GM23338 (cell line): ENCODE measurements around the gene PSMA3. TPM values are rescaled to one million over a fixed set of nuclear protein-coding genes. Genes with fewer than 3 reads are reported as not detected.

ENCODE experiments used
- ATAC-seq: fragments of 200-7000 bp; cut with Tn5 transposase; 3 replicates; pipeline ENCODE4 v1.9.1; 2020
- DNase-seq: peaks from one replicate; pipeline ENCODE4 v3.0.0-alpha.2; 2015; ENCODE audit warnings: low spot score
- H2AFZ ChIP-seq: fragments of 200-600 bp; sonication (generic); 2 replicates; pipeline ENCODE4 v1.8.0; 2016; ENCODE audit warnings: antibody characterized with exemption, mild to moderate bottlenecking, moderate library complexity
- H3F3A ChIP-seq: fragments of 200-600 bp; sonication (generic); replicated peaks from 2 replicates; pipeline ENCODE4 v1.8.0; 2017; ENCODE audit warnings: antibody characterized with exemption, mixed run types, low read depth
- H3K27ac ChIP-seq: fragments of 200-600 bp; sonication (generic); 2 replicates; pipeline ENCODE4 v1.6.1; 2016; ENCODE audit warnings: low read depth
- H3K27me3 ChIP-seq: fragments of 200-600 bp; sonication (generic); 2 replicates; pipeline ENCODE4 v1.8.0; 2016; ENCODE audit warnings: mild to moderate bottlenecking, mixed run types, moderate library complexity; ENCODE audit not compliant: insufficient read depth
- H3K36me3 ChIP-seq: fragments of 200-600 bp; sonication (generic); 2 replicates; pipeline ENCODE4 v1.8.0; 2016; ENCODE audit warnings: mild to moderate bottlenecking; ENCODE audit not compliant: insufficient read depth
- H3K4me1 ChIP-seq: fragments of 200-600 bp; sonication (generic); 2 replicates; pipeline ENCODE4 v1.8.0; 2016; ENCODE audit warnings: mild to moderate bottlenecking, moderate library complexity; ENCODE audit not compliant: insufficient read depth
- H3K4me2 ChIP-seq: fragments of 200-600 bp; sonication (generic); 2 replicates; pipeline ENCODE4 v1.7.1; 2017; ENCODE audit warnings: mixed run types
- H3K4me3 ChIP-seq: fragments of 200-600 bp; sonication (generic); 2 replicates; pipeline ENCODE4 v1.6.1; 2016; ENCODE audit warnings: mixed run types
- H3K79me2 ChIP-seq: fragments of 200-600 bp; sonication (generic); replicated peaks from 2 replicates; pipeline ENCODE4 v1.8.0; 2017; ENCODE audit warnings: mild to moderate bottlenecking; ENCODE audit not compliant: insufficient read depth
- H3K9me2 ChIP-seq: fragments of 200-600 bp; sonication (generic); 2 replicates; pipeline ENCODE4 v1.8.0; 2017; ENCODE audit not compliant: insufficient read depth
- H4K20me1 ChIP-seq: fragments of 200-600 bp; sonication (generic); replicated peaks from 2 replicates; pipeline ENCODE4 v1.8.0; 2017; ENCODE audit warnings: mild to moderate bottlenecking; ENCODE audit not compliant: insufficient read depth
- H3K27ac Mint-ChIP-seq: 2 replicates; pipeline ENCODE4 v1.8.0; 2020; ENCODE audit warnings: inconsistent platforms, mild to moderate bottlenecking, moderate library complexity, mixed read lengths
- H3K27me3 Mint-ChIP-seq: 3 replicates; pipeline ENCODE4 v1.8.0; 2022; ENCODE audit warnings: low read depth, mild to moderate bottlenecking, moderate library complexity, mixed read lengths, inconsistent platforms; ENCODE audit not compliant: insufficient read depth, poor library complexity
- H3K36me3 Mint-ChIP-seq: 3 replicates; pipeline ENCODE4 v1.8.0; 2021; ENCODE audit warnings: low read depth, mild to moderate bottlenecking, inconsistent platforms, moderate library complexity, mixed read lengths
- H3K4me1 Mint-ChIP-seq: 3 replicates; pipeline ENCODE4 v1.8.0; 2020; ENCODE audit warnings: mild to moderate bottlenecking, inconsistent platforms, mixed read lengths
- H3K4me3 Mint-ChIP-seq: 3 replicates; pipeline ENCODE4 v1.8.0; 2021; ENCODE audit warnings: moderate library complexity, mild to moderate bottlenecking, inconsistent platforms, mixed read lengths
- H3K9me3 Mint-ChIP-seq: 3 replicates; pipeline ENCODE4 v1.8.0; 2020; ENCODE audit warnings: moderate library complexity, mild to moderate bottlenecking, inconsistent platforms, mixed read lengths
- CREB1 ChIP-seq: fragments of 250-450 bp; sonication (Bioruptor Pico); IDR thresholded peaks from 2 replicates; pipeline ENCODE4 v1.5.0; 2020; ENCODE audit warnings: low read depth, mild to moderate bottlenecking, moderate library complexity
- EZH2 ChIP-seq: fragments of 200-600 bp; sonication (generic); IDR thresholded peaks from one replicate; pipeline ENCODE4 v1.8.0; 2017; ENCODE audit warnings: antibody characterized with exemption, mild to moderate bottlenecking, low read depth; ENCODE audit not compliant: unreplicated experiment
- EZH2phosphoT487 ChIP-seq: fragments of 200-600 bp; sonication (generic); IDR thresholded peaks from one replicate; pipeline ENCODE4 v1.8.1; 2018; ENCODE audit warnings: antibody characterized with exemption; ENCODE audit not compliant: unreplicated experiment
- POLR2AphosphoS5 ChIP-seq: IDR thresholded peaks from 2 replicates; pipeline ENCODE4 v1.6.1; 2016; ENCODE audit warnings: antibody characterized with exemption, low read depth
- polyA plus RNA-seq: library from polyadenylated mRNA; unstranded; fragments of >200 nt; fragmentation: Nextera tagmentation; extraction: Ambion mirVana; gene quantifications from 2 replicates; pipeline ENCODE4 v1.2.1, GENCODE V29; 2016
- total RNA-seq: library from RNA; depleted of rRNA; stranded (reverse); fragments of >200 nt; shearing (Covaris generic); gene quantifications from 2 replicates; pipeline ENCODE4 v1.2.3, GENCODE V29; 2014
- TF ChIP-seq, protein P1 (sequence below): fragments of 250-450 bp; sonication (Bioruptor Pico); IDR thresholded peaks from 2 replicates; pipeline ENCODE4 v1.5.0; 2020; ENCODE audit warnings: mild to moderate bottlenecking, moderate library complexity

The PSMA3 gene
- total and polyA plus RNA-seq, 2 experiments from 2014 or later, result 184 to 677 TPM

DNA sequence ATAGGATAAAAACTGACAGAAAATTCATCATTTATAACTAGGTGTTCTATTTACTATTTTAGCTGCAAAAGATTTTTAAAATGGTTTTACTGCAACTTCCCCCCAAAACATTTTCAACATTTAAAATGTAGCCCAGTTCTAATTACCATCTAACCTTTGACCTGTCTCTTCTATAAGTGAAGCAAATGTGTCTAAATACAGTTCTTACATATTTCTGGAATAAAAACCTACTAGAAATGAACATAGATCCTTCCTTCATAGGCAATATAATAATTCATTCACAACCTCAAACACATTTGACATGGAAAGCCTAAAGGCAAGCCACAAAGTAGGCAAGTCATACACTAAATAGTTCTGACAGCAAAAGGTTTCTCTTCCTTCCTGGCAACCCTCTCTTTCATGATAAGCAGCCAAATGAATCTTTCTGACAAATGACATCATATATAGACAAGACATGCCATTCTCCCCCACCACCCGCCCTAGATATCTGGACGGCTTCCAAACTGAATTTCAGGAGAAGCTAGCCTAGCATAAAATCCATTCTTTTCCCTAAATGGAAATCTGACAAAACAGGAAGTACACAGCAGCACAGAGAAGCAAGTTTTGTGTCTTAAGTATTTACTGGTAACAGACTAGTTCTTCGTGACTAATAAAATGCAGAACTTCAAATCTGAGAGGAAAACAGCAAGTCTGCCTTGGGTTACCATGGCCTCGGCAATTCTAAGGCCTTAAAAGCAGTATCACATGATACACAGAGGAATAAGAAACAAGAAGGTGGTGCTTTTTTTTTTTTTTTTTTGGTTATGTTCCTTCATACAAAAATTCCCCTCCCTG lies 36.5 kb downstream of the PSMA3 start (continued):
- TF ChIP-seq, protein P1, sequence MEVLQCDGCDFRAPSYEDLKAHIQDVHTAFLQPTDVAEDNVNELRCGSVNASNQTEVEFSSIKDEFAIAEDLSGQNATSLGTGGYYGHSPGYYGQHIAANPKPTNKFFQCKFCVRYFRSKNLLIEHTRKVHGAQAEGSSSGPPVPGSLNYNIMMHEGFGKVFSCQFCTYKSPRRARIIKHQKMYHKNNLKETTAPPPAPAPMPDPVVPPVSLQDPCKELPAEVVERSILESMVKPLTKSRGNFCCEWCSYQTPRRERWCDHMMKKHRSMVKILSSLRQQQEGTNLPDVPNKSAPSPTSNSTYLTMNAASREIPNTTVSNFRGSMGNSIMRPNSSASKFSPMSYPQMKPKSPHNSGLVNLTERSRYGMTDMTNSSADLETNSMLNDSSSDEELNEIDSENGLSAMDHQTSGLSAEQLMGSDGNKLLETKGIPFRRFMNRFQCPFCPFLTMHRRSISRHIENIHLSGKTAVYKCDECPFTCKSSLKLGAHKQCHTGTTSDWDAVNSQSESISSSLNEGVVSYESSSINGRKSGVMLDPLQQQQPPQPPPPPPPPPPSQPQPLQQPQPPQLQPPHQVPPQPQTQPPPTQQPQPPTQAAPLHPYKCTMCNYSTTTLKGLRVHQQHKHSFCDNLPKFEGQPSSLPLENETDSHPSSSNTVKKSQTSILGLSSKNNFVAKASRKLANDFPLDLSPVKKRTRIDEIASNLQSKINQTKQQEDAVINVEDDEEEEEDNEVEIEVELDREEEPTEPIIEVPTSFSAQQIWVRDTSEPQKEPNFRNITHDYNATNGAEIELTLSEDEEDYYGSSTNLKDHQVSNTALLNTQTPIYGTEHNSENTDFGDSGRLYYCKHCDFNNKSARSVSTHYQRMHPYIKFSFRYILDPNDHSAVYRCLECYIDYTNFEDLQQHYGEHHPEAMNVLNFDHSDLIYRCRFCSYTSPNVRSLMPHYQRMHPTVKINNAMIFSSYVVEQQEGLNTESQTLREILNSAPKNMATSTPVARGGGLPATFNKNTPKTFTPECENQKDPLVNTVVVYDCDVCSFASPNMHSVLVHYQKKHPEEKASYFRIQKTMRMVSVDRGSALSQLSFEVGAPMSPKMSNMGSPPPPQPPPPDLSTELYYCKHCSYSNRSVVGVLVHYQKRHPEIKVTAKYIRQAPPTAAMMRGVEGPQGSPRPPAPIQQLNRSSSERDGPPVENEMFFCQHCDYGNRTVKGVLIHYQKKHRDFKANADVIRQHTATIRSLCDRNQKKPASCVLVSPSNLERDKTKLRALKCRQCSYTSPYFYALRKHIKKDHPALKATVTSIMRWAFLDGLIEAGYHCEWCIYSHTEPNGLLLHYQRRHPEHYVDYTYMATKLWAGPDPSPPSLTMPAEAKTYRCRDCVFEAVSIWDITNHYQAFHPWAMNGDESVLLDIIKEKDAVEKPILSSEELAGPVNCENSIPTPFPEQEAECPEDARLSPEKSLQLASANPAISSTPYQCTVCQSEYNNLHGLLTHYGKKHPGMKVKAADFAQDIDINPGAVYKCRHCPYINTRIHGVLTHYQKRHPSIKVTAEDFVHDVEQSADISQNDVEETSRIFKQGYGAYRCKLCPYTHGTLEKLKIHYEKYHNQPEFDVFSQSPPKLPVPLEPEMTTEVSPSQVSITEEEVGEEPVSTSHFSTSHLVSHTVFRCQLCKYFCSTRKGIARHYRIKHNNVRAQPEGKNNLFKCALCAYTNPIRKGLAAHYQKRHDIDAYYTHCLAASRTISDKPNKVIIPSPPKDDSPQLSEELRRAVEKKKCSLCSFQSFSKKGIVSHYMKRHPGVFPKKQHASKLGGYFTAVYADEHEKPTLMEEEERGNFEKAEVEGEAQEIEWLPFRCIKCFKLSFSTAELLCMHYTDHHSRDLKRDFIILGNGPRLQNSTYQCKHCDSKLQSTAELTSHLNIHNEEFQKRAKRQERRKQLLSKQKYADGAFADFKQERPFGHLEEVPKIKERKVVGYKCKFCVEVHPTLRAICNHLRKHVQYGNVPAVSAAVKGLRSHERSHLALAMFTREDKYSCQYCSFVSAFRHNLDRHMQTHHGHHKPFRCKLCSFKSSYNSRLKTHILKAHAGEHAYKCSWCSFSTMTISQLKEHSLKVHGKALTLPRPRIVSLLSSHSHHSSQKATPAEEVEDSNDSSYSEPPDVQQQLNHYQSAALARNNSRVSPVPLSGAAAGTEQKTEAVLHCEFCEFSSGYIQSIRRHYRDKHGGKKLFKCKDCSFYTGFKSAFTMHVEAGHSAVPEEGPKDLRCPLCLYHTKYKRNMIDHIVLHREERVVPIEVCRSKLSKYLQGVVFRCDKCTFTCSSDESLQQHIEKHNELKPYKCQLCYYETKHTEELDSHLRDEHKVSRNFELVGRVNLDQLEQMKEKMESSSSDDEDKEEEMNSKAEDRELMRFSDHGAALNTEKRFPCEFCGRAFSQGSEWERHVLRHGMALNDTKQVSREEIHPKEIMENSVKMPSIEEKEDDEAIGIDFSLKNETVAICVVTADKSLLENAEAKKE (CRISPR knock-in tag), result no peak

DNA sequence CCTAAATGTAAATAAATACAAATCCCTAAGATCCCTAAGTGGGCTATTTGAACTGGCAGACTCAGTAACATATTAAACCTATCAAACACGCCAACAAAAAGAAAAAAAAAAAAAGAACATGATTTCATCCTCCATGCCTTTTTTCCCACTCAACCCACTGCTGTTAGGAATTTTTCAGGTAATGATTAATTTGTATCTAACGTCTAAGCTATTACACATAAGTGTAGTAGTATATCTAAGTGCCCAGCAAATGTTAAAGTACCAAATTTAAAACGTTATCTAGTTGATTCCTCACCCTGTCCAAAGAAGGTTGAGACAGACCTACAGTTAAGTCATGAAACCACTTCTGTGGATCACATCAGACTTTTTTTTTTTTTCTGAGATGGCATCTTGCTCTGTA lies 37.3 kb downstream of the PSMA3 start:
- Histone ChIP-seq H3K9me2 (no peaks in the 10 kb centered on the region), H3F3A (no peaks in the 10 kb centered on the region), H3K4me2 (no peak overlapping the region), H3K4me1 (no peaks in the 10 kb centered on the region), H3K36me3 (peaks cover 27% of the 10 kb centered on the region), H3K4me3 (no peak overlapping the region), H3K27me3 (no peaks in the 10 kb centered on the region), H2AFZ (no peak overlapping the region), H4K20me1 (peaks cover 25% of the 10 kb centered on the region), H3K27ac (no peak overlapping the region), H3K79me2 (peaks cover 98% of the 10 kb centered on the region)
- Mint-ChIP-seq H3K9me3 (no peaks in the 10 kb centered on the region), H3K36me3 (peaks cover 61% of the 10 kb centered on the region), H3K27ac (peak overlapping the region; percentile 43; the same call in 1 of the 2 replicates), H3K4me3 (no peak overlapping the region), H3K4me1 (no peaks in the 10 kb centered on the region), H3K27me3 (no peaks in the 10 kb centered on the region)
- ATAC-seq (no peak), DNase-seq (no peak)
- TF ChIP-seq EZH2phosphoT487 (no peak), POLR2AphosphoS5 (no peak), CREB1 (CRISPR knock-in tag) (no peak), EZH2 (no peak)
- TF ChIP-seq, protein P1 (CRISPR knock-in tag), result no peak
